Natural killer cell treated with Interleukin-12 subunit alpha and Interleukin-12 subunit beta and Interleukin-15 and Interleukin-18, amount 100 ng/mL, for 72 hours (primary cell): ENCODE results near the gene COL9A3. TPM values are rescaled to one million over a fixed set of nuclear protein-coding genes. Genes with fewer than 3 reads are reported as not detected.

ENCODE experiments used
- ATAC-seq, 2 donors: fragments of 150-1000 bp; cut with Tn5 transposase in 1 of 2; sonication (Bioruptor Pico), chemical (Tn5 transposase) in 1 of 2; 2 replicates each; pipeline ENCODE4 v1.10.0; 2021
- DNase-seq: peaks from one replicate; pipeline ENCODE4 v3.0.0; 2022; ENCODE audit warnings: low spot score
- H3K27ac Mint-ChIP-seq, 2 donors: 1 replicate in 1 of 2; 2 replicates in 1 of 2; pipeline ENCODE4 v1.8.0; 2022; ENCODE audit warnings: mixed read lengths in 2 of 2, mild to moderate bottlenecking in 1 of 2, moderate library complexity in 1 of 2
- H3K27me3 Mint-ChIP-seq, 2 donors: 1 replicate in 1 of 2; 2 replicates in 1 of 2; pipeline ENCODE4 v1.8.0; 2022; ENCODE audit warnings: mixed read lengths in 2 of 2
- H3K36me3 Mint-ChIP-seq: one replicate; pipeline ENCODE4 v1.8.0; 2022; ENCODE audit warnings: mixed read lengths
- H3K4me1 Mint-ChIP-seq, 2 donors: 1 replicate in 1 of 2; 2 replicates in 1 of 2; pipeline ENCODE4 v1.8.0; 2022; ENCODE audit warnings: low read depth in 2 of 2, mixed read lengths in 2 of 2, mild to moderate bottlenecking in 1 of 2
- H3K4me3 Mint-ChIP-seq: one replicate; pipeline ENCODE4 v1.8.0; 2022; ENCODE audit warnings: mixed read lengths
- H3K9me3 Mint-ChIP-seq: 2 replicates; pipeline ENCODE4 v1.8.0; 2022; ENCODE audit warnings: mixed read lengths
- total RNA-seq, 2 donors: library from RNA; stranded (reverse); gene quantifications; one replicate each; pipeline ENCODE4 v1.2.3, GENCODE V29; 2022

Gene COL9A3
- total RNA-seq, 2 donors from 2014 or later: not detected

GRCh38 chr20:62823688-62824475, 7.0 kb downstream of the COL9A3 start:
- DNase-seq: no peak
- H3K9me3 Mint-ChIP-seq: no peaks in the 10 kb centered on the region
- H3K4me1 Mint-ChIP-seq: no peaks in the 10 kb centered on the region
- ATAC-seq: no peak
- H3K27ac Mint-ChIP-seq: no peak overlapping the region
- H3K4me3 Mint-ChIP-seq: no peak overlapping the region
- H3K27me3 Mint-ChIP-seq: no peaks in the 10 kb centered on the region
- H3K36me3 Mint-ChIP-seq: no peaks in the 10 kb centered on the region

- Mint-ChIP-seq H3K27ac (no peak overlapping the region), H3K36me3 (no peaks in the 10 kb centered on the region), H3K9me3 (no peaks in the 10 kb centered on the region), H3K4me3 (no peak overlapping the region), H3K4me1 (no peaks in the 10 kb centered on the region), H3K27me3 (no peaks in the 10 kb centered on the region)
- DNase-seq (no peak), ATAC-seq (peak in 1 of 2 donors; percentile 42)
These were observed 7.9 kb downstream of the COL9A3 start for GRCh38 chr20:62824476-62825332.

GRCh38 chr20:62825333-62825985, 8.6 kb downstream of the COL9A3 start:
- H3K9me3 Mint-ChIP-seq: no peaks in the 10 kb centered on the region
- H3K27ac Mint-ChIP-seq: no peak overlapping the region
- DNase-seq (no peak), ATAC-seq (no peak)
- H3K36me3 Mint-ChIP-seq: no peaks in the 10 kb centered on the region
- no peaks in the 10 kb centered on the region for H3K4me1 Mint-ChIP-seq
- H3K27me3 Mint-ChIP-seq: no peaks in the 10 kb centered on the region
- H3K4me3 Mint-ChIP-seq: no peak overlapping the region

GRCh38 chr20:62825986-62826645, 9.3 kb downstream of the COL9A3 start:
- Mint-ChIP-seq H3K4me1 (no peaks in the 10 kb centered on the region), H3K27me3 (no peaks in the 10 kb centered on the region), H3K4me3 (no peak overlapping the region), H3K9me3 (no peaks in the 10 kb centered on the region), H3K27ac (no peak overlapping the region), H3K36me3 (no peaks in the 10 kb centered on the region)
- ATAC-seq (no peak), DNase-seq (no peak)

GRCh38 chr20:62826646-62827310, 9.9 kb downstream of the COL9A3 start:
- H3K4me3 Mint-ChIP-seq: no peak overlapping the region
- H3K27ac Mint-ChIP-seq: no peak overlapping the region
- H3K4me1 Mint-ChIP-seq: no peaks in the 10 kb centered on the region
- ATAC-seq (no peak), DNase-seq (no peak)
- H3K36me3 Mint-ChIP-seq: no peaks in the 10 kb centered on the region
- no peaks in the 10 kb centered on the region for H3K27me3 Mint-ChIP-seq
- no peaks in the 10 kb centered on the region for H3K9me3 Mint-ChIP-seq

- DNase-seq: no peak
- no peaks in the 10 kb centered on the region for H3K9me3 Mint-ChIP-seq
- H3K4me3 Mint-ChIP-seq: no peak overlapping the region
- no peak for ATAC-seq
- no peak overlapping the region for H3K27ac Mint-ChIP-seq
- H3K36me3 Mint-ChIP-seq: no peaks in the 10 kb centered on the region
- no peaks in the 10 kb centered on the region for H3K27me3 Mint-ChIP-seq
- no peaks in the 10 kb centered on the region for H3K4me1 Mint-ChIP-seq
These were observed 10.6 kb downstream of the COL9A3 start for GRCh38 chr20:62827311-62828038.

GRCh38 chr20:62828051-62828450, 11.2 kb downstream of the COL9A3 start:
- Mint-ChIP-seq H3K27ac (no peak overlapping the region), H3K9me3 (no peaks in the 10 kb centered on the region), H3K36me3 (no peaks in the 10 kb centered on the region), H3K4me3 (no peak overlapping the region), H3K27me3 (no peaks in the 10 kb centered on the region), H3K4me1 (no peaks in the 10 kb centered on the region)
- DNase-seq: no peak
- ATAC-seq: no peak

GRCh38 chr20:62828511-62829230, 11.8 kb downstream of the COL9A3 start:
- no peak overlapping the region for H3K27ac Mint-ChIP-seq
- H3K27me3 Mint-ChIP-seq: no peaks in the 10 kb centered on the region
- ATAC-seq (no peak), DNase-seq (no peak)
- H3K36me3 Mint-ChIP-seq: no peaks in the 10 kb centered on the region
- H3K4me3 Mint-ChIP-seq: no peak overlapping the region
- H3K9me3 Mint-ChIP-seq: no peaks in the 10 kb centered on the region
- H3K4me1 Mint-ChIP-seq: no peaks in the 10 kb centered on the region

- no peak overlapping the region for H3K27ac Mint-ChIP-seq
- no peak for DNase-seq
- H3K4me3 Mint-ChIP-seq: no peak overlapping the region
- H3K36me3 Mint-ChIP-seq: no peaks in the 10 kb centered on the region
- ATAC-seq: no peak
- H3K27me3 Mint-ChIP-seq: no peaks in the 10 kb centered on the region
- no peaks in the 10 kb centered on the region for H3K4me1 Mint-ChIP-seq
- no peaks in the 10 kb centered on the region for H3K9me3 Mint-ChIP-seq
These were observed 12.7 kb downstream of the COL9A3 start for GRCh38 chr20:62829231-62830230.

- Mint-ChIP-seq H3K27ac (no peak overlapping the region), H3K36me3 (no peaks in the 10 kb centered on the region), H3K4me3 (no peak overlapping the region), H3K9me3 (no peaks in the 10 kb centered on the region), H3K4me1 (no peaks in the 10 kb centered on the region), H3K27me3 (no peaks in the 10 kb centered on the region)
- ATAC-seq (no peak), DNase-seq (no peak)
These were observed 13.4 kb downstream of the COL9A3 start for GRCh38 chr20:62830251-62830650.

GRCh38 chr20:62830821-62831220, 14.0 kb downstream of the COL9A3 start:
- Mint-ChIP-seq H3K36me3 (no peaks in the 10 kb centered on the region), H3K4me3 (no peak overlapping the region), H3K27ac (no peak overlapping the region), H3K4me1 (no peaks in the 10 kb centered on the region), H3K9me3 (no peaks in the 10 kb centered on the region), H3K27me3 (peaks cover 0 to 3% of the 10 kb centered on the region in 2 donors)
- DNase-seq (no peak), ATAC-seq (no peak)
